Measurements from ENCODE around the gene CAMK2B.

DNA sequence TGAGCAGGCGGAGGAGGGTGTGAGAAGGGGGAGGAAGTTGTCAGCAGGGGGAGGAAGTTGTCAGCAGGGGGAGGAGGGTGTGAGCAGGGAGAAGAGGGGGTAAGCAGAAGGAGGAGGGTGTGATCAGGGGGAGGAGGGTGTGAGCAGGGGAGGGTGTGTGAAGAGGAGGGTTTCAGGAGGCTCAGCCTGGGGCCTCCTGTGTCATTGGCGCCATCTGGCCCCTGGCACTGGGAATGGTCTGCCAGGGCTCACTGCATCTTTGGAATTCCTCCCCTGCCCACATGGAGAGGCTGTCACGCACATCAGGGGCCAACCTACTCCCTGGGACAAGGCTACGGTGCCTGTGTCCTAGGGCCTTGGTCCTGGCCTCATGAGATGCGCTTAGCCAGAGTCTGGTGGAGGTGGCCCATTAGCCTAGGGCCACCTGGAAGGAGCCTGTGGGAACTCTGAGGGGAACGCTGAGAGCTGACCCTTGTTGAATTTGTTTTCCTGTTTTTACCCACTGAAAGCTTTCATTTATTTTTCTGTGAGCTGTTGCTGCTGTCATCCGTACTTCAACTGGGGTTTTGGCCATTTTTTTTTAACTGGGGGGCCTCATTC lies 18.0 kb downstream of the CAMK2B start:
- no peak for TF ChIP-seq EP300 (IDR thresholded peaks at IDR 0.05)
- TF ChIP-seq CTCF (IDR thresholded peaks at IDR 0.05): no peak
- no peak for TF ChIP-seq POLR2A (IDR thresholded peaks at IDR 0.05)
